ENCODE measurements around the gene LOXL3. TPM values are rescaled to one million over a fixed set of nuclear protein-coding genes. Genes with fewer than 3 reads are reported as not detected.

The LOXL3 gene
- polyA plus RNA-seq, 1 donor from 2014 or later = 20.1 TPM

DNA sequence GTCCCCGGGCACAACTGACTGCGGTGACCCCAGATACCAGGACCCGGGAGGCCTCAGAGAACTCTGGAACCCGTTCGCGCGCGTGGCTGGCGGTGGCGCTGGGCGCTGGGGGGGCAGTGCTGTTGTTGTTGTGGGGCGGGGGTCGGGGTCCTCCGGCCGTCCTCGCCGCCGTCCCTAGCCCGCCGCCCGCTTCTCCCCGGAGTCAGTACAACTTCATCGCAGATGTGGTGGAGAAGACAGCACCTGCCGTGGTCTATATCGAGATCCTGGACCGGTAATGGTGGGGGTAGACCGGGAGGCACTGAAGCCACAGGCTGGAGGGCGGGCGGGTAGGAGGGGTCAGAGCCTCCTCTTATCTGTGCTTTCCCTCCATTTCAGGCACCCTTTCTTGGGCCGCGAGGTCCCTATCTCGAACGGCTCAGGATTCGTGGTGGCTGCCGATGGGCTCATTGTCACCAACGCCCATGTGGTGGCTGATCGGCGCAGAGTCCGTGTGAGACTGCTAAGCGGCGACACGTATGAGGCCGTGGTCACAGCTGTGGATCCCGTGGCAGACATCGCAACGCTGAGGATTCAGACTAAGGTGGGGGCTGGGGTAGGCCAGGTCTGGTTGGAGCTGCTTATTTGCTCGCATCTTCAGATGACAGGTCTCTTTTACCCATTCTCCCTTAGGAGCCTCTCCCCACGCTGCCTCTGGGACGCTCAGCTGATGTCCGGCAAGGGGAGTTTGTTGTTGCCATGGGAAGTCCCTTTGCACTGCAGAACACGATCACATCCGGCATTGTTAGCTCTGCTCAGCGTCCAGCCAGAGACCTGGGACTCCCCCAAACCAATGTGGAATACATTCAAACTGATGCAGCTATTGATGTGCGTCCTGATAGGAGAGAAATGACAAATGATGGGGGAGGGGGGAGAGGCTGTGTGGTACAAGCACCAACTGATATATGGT lies 23.2 kb downstream of the LOXL3 start:
- H4K20me1 ChIP-seq (ENCODE audit: insufficient read depth) = no peaks in the 10 kb centered on the region
- peak overlapping the region; percentile 73 for H3K4me3 ChIP-seq (ENCODE audit: low read length)
- H3K36me3 ChIP-seq (ENCODE audit: insufficient read depth, low read length) = no peaks in the 10 kb centered on the region
- H2AFZ ChIP-seq (ENCODE audit: low read depth, low read length) = peak overlapping the region; percentile 40
- no peak for TF ChIP-seq EP300 (conservative IDR thresholded peaks at IDR 0.05; ENCODE audit: poor library complexity, severe bottlenecking)
- no peak for TF ChIP-seq MXI1 (conservative IDR thresholded peaks at IDR 0.05; ENCODE audit: poor library complexity, severe bottlenecking)
- TF ChIP-seq, protein P1, sequence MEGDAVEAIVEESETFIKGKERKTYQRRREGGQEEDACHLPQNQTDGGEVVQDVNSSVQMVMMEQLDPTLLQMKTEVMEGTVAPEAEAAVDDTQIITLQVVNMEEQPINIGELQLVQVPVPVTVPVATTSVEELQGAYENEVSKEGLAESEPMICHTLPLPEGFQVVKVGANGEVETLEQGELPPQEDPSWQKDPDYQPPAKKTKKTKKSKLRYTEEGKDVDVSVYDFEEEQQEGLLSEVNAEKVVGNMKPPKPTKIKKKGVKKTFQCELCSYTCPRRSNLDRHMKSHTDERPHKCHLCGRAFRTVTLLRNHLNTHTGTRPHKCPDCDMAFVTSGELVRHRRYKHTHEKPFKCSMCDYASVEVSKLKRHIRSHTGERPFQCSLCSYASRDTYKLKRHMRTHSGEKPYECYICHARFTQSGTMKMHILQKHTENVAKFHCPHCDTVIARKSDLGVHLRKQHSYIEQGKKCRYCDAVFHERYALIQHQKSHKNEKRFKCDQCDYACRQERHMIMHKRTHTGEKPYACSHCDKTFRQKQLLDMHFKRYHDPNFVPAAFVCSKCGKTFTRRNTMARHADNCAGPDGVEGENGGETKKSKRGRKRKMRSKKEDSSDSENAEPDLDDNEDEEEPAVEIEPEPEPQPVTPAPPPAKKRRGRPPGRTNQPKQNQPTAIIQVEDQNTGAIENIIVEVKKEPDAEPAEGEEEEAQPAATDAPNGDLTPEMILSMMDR (IDR thresholded peaks at IDR 0.05; ENCODE audit: poor library complexity, severe bottlenecking) = no peak
- peaks cover 14% of the 10 kb centered on the region for H3K79me2 ChIP-seq (replicated peaks; ENCODE audit: insufficient read depth, low read length)
- H3K9ac ChIP-seq (ENCODE audit: low read length) = peak overlapping the region; percentile 78
- peak overlapping the region; percentile 75 for H3K27ac ChIP-seq (ENCODE audit: low read length)
- H3K9me2 ChIP-seq (ENCODE audit: insufficient read depth, low read length) = no peaks in the 10 kb centered on the region
- no peaks in the 10 kb centered on the region for H3K27me3 ChIP-seq (ENCODE audit: insufficient read depth, low read depth, low read length)
- H3F3A ChIP-seq (ENCODE audit: insufficient read depth, low read length, poor library complexity, severe bottlenecking) = no peaks in the 10 kb centered on the region
- H3K4me2 ChIP-seq (ENCODE audit: low read length) = peak overlapping the region; percentile 86
- no peaks in the 10 kb centered on the region for H3K9me3 ChIP-seq (ENCODE audit: low read length)

DNA sequence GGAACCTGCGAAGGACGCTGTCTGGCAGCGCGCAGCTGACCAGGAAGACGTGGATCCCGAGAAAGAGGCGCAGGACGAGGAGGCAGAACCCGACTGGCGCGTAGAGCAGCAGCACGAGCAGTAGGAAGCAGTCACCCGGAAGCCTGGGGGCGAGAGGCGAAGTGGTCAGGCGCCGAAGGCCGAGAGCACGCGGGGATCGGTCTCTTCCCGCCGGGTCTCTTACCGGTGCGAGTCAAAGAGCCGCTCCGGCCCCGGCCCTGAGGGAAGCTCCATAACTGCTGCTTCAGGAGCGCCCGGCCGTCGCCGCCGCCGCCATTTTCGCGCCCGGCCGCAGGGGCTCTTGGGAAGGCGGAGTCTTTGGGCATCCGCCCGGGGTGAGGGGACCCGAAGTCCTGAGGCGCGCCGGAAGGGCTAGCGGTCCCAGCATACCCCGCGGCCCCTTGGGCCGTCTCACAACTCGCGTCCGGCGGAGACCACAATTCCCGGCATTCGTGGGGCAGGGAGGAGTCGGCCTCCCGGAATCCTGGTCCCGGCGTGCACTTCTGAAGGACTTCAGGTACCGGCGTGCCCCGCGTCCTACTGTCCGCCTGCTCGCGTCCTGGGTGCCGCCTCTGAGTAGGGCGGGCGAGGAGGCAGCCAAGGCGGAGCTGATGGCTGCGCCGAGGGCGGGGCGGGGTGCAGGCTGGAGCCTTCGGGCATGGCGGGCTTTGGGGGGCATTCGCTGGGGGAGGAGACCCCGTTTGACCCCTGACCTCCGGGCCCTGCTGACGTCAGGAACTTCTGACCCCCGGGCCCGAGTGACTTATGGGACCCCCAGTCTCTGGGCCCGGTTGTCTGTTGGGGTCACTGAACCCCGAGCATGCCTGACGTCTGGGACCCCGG lies 24.1 kb downstream of the LOXL3 start, which contains the start of the genes AUP1 and HTRA2:
Gene AUP1 (minus strand): TSS at position 350 of the 882 bp plus-strand sequence. CDS start 77 bp downstream, at position 273.
Gene HTRA2 (plus strand): TSS at position 577 of the 882 bp plus-strand sequence. CDS start 74 bp downstream, at position 651.
- Histone ChIP-seq H3K27ac (ENCODE audit: low read length) (peak within 1 kb of the TSS; percentile 75), H2AFZ (ENCODE audit: low read depth, low read length) (peak within 1 kb of the TSS; percentile 40)

More for the DNA sequence above, 24.1 kb downstream of the LOXL3 start, which contains the start of the genes AUP1 and HTRA2:
- peak within 1 kb of the TSS; percentile 78 for H3K9ac ChIP-seq (ENCODE audit: low read length)
- H3K36me3 ChIP-seq (ENCODE audit: insufficient read depth, low read length) = no peaks in the 10 kb centered on the region
- H3F3A ChIP-seq (ENCODE audit: insufficient read depth, low read length, poor library complexity, severe bottlenecking) = no peaks in the 10 kb centered on the region
- no peaks in the 10 kb centered on the region for H4K20me1 ChIP-seq (ENCODE audit: insufficient read depth)
- H3K4me2 ChIP-seq (ENCODE audit: low read length) = peak within 1 kb of the TSS; percentile 86
- no peaks in the 10 kb centered on the region for H3K9me2 ChIP-seq (ENCODE audit: insufficient read depth, low read length)
- no peaks in the 10 kb centered on the region for H3K27me3 ChIP-seq (ENCODE audit: insufficient read depth, low read depth, low read length)
- peak within 1 kb of the TSS; percentile 73 for H3K4me3 ChIP-seq (ENCODE audit: low read length)
- peaks cover 14% of the 10 kb centered on the region for H3K79me2 ChIP-seq (replicated peaks; ENCODE audit: insufficient read depth, low read length)
- no peaks in the 10 kb centered on the region for H3K9me3 ChIP-seq (ENCODE audit: low read length)
- TF ChIP-seq, protein P2, sequence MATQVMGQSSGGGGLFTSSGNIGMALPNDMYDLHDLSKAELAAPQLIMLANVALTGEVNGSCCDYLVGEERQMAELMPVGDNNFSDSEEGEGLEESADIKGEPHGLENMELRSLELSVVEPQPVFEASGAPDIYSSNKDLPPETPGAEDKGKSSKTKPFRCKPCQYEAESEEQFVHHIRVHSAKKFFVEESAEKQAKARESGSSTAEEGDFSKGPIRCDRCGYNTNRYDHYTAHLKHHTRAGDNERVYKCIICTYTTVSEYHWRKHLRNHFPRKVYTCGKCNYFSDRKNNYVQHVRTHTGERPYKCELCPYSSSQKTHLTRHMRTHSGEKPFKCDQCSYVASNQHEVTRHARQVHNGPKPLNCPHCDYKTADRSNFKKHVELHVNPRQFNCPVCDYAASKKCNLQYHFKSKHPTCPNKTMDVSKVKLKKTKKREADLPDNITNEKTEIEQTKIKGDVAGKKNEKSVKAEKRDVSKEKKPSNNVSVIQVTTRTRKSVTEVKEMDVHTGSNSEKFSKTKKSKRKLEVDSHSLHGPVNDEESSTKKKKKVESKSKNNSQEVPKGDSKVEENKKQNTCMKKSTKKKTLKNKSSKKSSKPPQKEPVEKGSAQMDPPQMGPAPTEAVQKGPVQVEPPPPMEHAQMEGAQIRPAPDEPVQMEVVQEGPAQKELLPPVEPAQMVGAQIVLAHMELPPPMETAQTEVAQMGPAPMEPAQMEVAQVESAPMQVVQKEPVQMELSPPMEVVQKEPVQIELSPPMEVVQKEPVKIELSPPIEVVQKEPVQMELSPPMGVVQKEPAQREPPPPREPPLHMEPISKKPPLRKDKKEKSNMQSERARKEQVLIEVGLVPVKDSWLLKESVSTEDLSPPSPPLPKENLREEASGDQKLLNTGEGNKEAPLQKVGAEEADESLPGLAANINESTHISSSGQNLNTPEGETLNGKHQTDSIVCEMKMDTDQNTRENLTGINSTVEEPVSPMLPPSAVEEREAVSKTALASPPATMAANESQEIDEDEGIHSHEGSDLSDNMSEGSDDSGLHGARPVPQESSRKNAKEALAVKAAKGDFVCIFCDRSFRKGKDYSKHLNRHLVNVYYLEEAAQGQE (IDR thresholded peaks at IDR 0.05; ENCODE audit: borderline replicate concordance) = peak; percentile 68
- TF ChIP-seq EZH2 (IDR thresholded peaks at IDR 0.05; ENCODE audit: borderline replicate concordance, insufficient read depth, low read length, poor library complexity, severe bottlenecking) = no peak
- peak; percentile 32 for TF ChIP-seq EP300 (conservative IDR thresholded peaks at IDR 0.05; ENCODE audit: poor library complexity, severe bottlenecking)
- TF ChIP-seq POLR2AphosphoS5 (IDR thresholded peaks at IDR 0.05) = peak; percentile 69
- TF ChIP-seq, protein P1 (IDR thresholded peaks at IDR 0.05; ENCODE audit: poor library complexity, severe bottlenecking) = no peak
- TF ChIP-seq RAD21 (conservative IDR thresholded peaks at IDR 0.05) = peak; percentile 30
- peak; percentile 79 for TF ChIP-seq MXI1 (conservative IDR thresholded peaks at IDR 0.05; ENCODE audit: poor library complexity, severe bottlenecking)
- TF ChIP-seq SMC3 (conservative IDR thresholded peaks at IDR 0.05; ENCODE audit: poor library complexity) = peak; percentile 49
- peak; percentile 72 for TF ChIP-seq TAF1 (IDR thresholded peaks at IDR 0.05; ENCODE audit: low read depth)
